Mesenteric fat pad (tissue), 1 donor: Measurements from ENCODE around the gene P2RY10. TPM values are rescaled to one million over a fixed set of nuclear protein-coding genes. Genes with fewer than 3 reads are reported as not detected.

ENCODE experiments used
- microRNA-seq: library from miRNA; unstranded; fragments of <30 nt; microRNA quantifications from one replicate; pipeline ENCODE4 v1.2.0, GENCODE V29; 2020; ENCODE audit warnings: borderline number of aligned reads
- total RNA-seq: library from RNA; stranded (reverse); fragmentation: NEBNext Ultra II Directional; extraction: Animal tissue kit (Norgen Biotek cat#: 25700); gene quantifications from one replicate; pipeline ENCODE4 v1.2.1, GENCODE V29; 2021
- donor health status: DM: yes; HTN: yes; CAD: no.

P2RY10 gene
- total RNA-seq, 1 donor from 2014 or later = 0.19 TPM

Small RNAs within 50 kb of the gene (microRNA-seq; reads per million reads assigned to microRNA genes)
- not detected for gene MIR4328

Other genes with a start within 250 kb of the P2RY10 start
- 0.26 TPM for gene LPAR4, start 197.7 kb upstream of the P2RY10 start, total RNA-seq
- gene GPR174, start 199.3 kb downstream of the P2RY10 start, total RNA-seq = 0.29 TPM